Measurements from ENCODE around the gene NMBR.

The NMBR gene

DNA sequence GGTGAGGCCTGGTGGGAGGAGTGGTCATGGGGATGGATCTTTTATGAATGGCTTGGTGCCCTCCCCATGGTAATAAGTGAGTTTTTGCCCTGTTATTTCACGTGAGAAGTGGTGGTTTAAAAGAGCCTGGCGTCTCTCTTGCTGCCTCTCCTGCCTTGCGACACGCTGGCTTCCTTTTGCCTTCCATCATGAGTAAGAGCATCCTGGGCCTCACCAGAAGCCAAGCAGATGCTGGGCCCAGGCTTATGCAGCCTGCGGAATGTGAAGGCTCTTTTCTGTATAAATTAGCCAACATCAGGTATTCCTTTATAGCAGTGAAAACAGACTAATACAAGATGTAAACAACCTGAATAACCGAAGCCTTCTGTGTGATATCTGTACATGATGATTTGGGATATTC lies 27.8 kb upstream of the NMBR start:
- H3K4me3 ChIP-seq (ENCODE audit: low read depth, low read length) = no peak overlapping the region
- TF ChIP-seq, protein P1, sequence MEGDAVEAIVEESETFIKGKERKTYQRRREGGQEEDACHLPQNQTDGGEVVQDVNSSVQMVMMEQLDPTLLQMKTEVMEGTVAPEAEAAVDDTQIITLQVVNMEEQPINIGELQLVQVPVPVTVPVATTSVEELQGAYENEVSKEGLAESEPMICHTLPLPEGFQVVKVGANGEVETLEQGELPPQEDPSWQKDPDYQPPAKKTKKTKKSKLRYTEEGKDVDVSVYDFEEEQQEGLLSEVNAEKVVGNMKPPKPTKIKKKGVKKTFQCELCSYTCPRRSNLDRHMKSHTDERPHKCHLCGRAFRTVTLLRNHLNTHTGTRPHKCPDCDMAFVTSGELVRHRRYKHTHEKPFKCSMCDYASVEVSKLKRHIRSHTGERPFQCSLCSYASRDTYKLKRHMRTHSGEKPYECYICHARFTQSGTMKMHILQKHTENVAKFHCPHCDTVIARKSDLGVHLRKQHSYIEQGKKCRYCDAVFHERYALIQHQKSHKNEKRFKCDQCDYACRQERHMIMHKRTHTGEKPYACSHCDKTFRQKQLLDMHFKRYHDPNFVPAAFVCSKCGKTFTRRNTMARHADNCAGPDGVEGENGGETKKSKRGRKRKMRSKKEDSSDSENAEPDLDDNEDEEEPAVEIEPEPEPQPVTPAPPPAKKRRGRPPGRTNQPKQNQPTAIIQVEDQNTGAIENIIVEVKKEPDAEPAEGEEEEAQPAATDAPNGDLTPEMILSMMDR (IDR thresholded peaks at IDR 0.05; ENCODE audit: low read depth, low read length) = no peak
- H3K27me3 ChIP-seq (ENCODE audit: insufficient read depth, low read depth, severe bottlenecking) = no peaks in the 10 kb centered on the region
- no peak for DNase-seq
- H3K9me3 ChIP-seq (ENCODE audit: severe bottlenecking) = no peaks in the 10 kb centered on the region
- no peak overlapping the region for H3K27ac ChIP-seq
- H3K36me3 ChIP-seq = peaks cover 24% of the 10 kb centered on the region

DNA sequence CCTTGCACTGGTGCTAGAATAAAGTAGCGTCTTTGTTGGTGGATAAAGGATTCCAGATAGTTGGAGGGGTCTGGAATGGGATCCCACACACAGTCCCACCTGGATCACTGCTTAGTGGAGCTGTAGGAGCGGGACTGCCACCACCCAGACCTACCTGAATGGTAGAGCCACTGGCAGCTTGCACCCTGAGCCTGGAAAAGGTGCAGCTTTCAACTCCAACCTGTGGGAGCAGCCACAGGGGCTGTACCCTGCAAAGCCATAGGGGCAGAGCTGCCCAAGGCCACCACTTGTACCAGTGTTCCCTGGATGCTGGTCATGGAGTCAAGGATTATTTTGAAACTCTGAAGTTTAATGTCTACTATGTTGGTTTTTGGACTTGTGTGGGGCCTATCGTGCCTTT lies 27.1 kb upstream of the NMBR start:
- Histone ChIP-seq H3K27me3 (ENCODE audit: insufficient read depth, low read depth, severe bottlenecking) (no peaks in the 10 kb centered on the region), H3K27ac (no peak overlapping the region), H3K4me3 (ENCODE audit: low read depth, low read length) (no peak overlapping the region), H3K9me3 (ENCODE audit: severe bottlenecking) (no peaks in the 10 kb centered on the region), H3K36me3 (peaks cover 24% of the 10 kb centered on the region)
- no peak for DNase-seq
- TF ChIP-seq, protein P1 (IDR thresholded peaks at IDR 0.05; ENCODE audit: low read depth, low read length) = no peak

DNA sequence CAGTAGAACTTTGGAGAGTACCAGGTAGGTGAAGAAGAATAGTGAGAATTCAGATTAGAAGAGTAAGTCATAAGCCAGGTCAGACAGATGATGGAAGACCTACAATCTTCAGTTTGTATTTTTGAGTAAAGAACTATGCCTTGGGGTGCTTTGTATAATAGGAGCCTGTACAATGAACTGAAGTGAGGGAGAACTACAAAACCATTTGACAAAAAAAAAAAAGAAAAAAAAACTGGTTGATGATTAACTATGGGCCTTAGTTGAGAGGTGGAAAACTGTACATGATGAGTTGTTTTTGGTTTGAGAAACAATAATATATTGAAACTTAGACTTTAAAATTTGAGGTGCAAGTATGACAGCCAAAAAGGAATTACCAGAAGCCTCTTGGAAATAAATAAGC lies 25.8 kb upstream of the NMBR start:
- no peak for DNase-seq
- Histone ChIP-seq H3K9me3 (ENCODE audit: severe bottlenecking) (no peaks in the 10 kb centered on the region), H3K36me3 (peaks cover 24% of the 10 kb centered on the region), H3K4me3 (ENCODE audit: low read depth, low read length) (no peak overlapping the region), H3K27me3 (ENCODE audit: insufficient read depth, low read depth, severe bottlenecking) (no peaks in the 10 kb centered on the region), H3K27ac (no peak overlapping the region)
- TF ChIP-seq, protein P1 (IDR thresholded peaks at IDR 0.05; ENCODE audit: low read depth, low read length) = no peak

DNA sequence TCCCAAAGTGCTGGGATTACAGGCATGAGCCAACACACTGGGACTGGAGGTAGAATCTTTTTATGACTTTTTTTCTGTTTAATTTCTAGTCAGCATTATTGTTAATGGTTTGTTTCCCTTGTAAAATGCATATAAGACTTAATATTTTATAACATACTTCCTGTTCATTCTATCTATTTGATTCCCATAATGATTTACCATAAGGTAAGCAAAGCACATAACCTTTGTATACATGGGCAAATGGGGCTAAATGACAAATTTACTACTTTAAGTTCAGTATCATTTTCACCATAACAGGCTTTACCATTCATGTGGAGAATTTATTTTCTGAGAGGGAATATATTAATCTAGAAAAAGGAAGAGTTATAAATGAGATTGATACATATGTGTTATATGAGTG lies 24.4 kb upstream of the NMBR start:
- Histone ChIP-seq H3K27ac (no peak overlapping the region), H3K36me3 (peaks cover 24% of the 10 kb centered on the region), H3K9me3 (ENCODE audit: severe bottlenecking) (no peaks in the 10 kb centered on the region), H3K27me3 (ENCODE audit: insufficient read depth, low read depth, severe bottlenecking) (no peaks in the 10 kb centered on the region), H3K4me3 (ENCODE audit: low read depth, low read length) (no peak overlapping the region)
- TF ChIP-seq, protein P1 (IDR thresholded peaks at IDR 0.05; ENCODE audit: low read depth, low read length) = no peak
- no peak for DNase-seq

DNA sequence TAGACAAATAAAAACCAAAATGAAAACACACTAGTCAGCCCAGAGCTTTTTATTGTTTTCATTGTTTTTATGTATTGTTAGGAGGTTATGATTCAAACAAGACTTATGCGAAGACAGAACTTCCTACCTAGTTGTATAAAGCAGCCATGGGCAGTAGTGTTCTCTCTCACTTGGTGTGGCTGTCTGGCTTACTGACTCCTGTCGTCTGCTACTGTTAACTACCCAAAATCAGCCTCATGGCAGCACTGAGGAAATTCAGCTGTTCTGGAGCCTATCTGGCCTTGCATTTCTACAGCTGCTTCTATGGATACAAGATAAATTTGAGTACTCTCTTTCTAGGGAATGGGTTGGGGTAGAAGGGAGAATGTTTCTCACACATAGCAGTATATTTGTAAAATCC lies 20.6 kb upstream of the NMBR start:
- no peaks in the 10 kb centered on the region for H3K9me3 ChIP-seq (ENCODE audit: severe bottlenecking)
- no peak for DNase-seq
- H3K36me3 ChIP-seq = peaks cover 13% of the 10 kb centered on the region
- TF ChIP-seq, protein P1 (IDR thresholded peaks at IDR 0.05; ENCODE audit: low read depth, low read length) = no peak
- no peak overlapping the region for H3K27ac ChIP-seq
- H3K27me3 ChIP-seq (ENCODE audit: insufficient read depth, low read depth, severe bottlenecking) = no peaks in the 10 kb centered on the region
- H3K4me3 ChIP-seq (ENCODE audit: low read depth, low read length) = no peak overlapping the region

DNA sequence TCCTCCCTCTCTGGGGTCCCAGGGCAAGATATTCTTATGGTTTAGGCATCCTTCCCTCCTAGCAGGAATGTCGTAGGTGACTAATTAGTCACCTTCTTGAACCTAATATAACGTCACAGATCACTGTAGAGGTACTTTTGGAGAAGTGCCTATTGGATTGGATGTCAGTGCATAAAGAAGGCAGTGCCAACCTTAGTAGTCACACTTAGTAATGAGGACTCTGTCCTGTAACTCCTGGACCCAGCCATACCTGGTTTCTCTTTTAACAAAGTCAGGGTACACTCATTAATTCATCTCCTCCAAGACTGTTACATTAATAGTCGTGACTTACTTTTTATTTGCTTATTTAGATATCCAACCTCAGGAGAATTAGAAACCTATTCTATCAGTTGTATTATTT lies 20.1 kb upstream of the NMBR start:
- DNase-seq = no peak
- H3K9me3 ChIP-seq (ENCODE audit: severe bottlenecking) = no peaks in the 10 kb centered on the region

More for the DNA sequence above, 20.1 kb upstream of the NMBR start:
- Histone ChIP-seq H3K27ac (no peak overlapping the region), H3K36me3 (peaks cover 11% of the 10 kb centered on the region), H3K4me3 (ENCODE audit: low read depth, low read length) (no peak overlapping the region), H3K27me3 (ENCODE audit: insufficient read depth, low read depth, severe bottlenecking) (no peaks in the 10 kb centered on the region)
- TF ChIP-seq, protein P1 (IDR thresholded peaks at IDR 0.05; ENCODE audit: low read depth, low read length) = no peak

Data from WERI-Rb-1 (cell line).